T-cell (primary cell): ENCODE results near the gene CCBE1. TPM values are rescaled to one million over a fixed set of nuclear protein-coding genes. Genes with fewer than 3 reads are reported as not detected.

Experiments
- ATAC-seq, 4 experiments: fragments of 200-7000 bp in 3 of 4; fragments of 150-1000 bp in 1 of 4; cut with Tn5 transposase; replicated peaks in 1 of 4; 1 replicate in 3 of 4; 2 replicates in 1 of 4; pipeline ENCODE4 v1.10.0; 2021; ENCODE audit warnings: moderate library complexity in 3 of 4, mild to moderate bottlenecking in 2 of 4, moderate number of reproducible peaks in 1 of 4
- CTCF ChIA-PET, 2 donors: fragments of 300-600 bp; sonication (Branson Sonifier 250); formaldehyde crosslinking; loops; one replicate each; lab custom pipeline; 2022; ENCODE audit warnings: antibody characterized with exemption in 2 of 2; lab: Charles Lee
- POLR2A ChIA-PET, 2 donors: fragments of 300-600 bp; sonication (Branson Sonifier 250); formaldehyde crosslinking; loops; one replicate each; lab custom pipeline; 2022; ENCODE audit warnings: antibody characterized with exemption in 2 of 2; lab: Charles Lee
- DNase-seq, 35 experiments: peaks; one replicate each; pipeline versions ENCODE4 v3.0.0 to v3.0.0-alpha.2; 2013 to 2023
- H3K27ac ChIP-seq: one replicate; pipeline ENCODE4 v1.5.1; 2013; ENCODE audit warnings: low read length
- H3K27me3 ChIP-seq, 2 experiments: replicated peaks in 1 of 2; 1 replicate in 1 of 2; 2 replicates in 1 of 2; pipeline versions ENCODE4 v1.6.1 to v1.7.0; 2013; ENCODE audit warnings: low read length in 1 of 2, mixed read lengths in 1 of 2; ENCODE audit not compliant: control insufficient read depth in 2 of 2, insufficient read depth in 2 of 2; ENCODE audit errors: extremely low read depth in 1 of 2
- H3K36me3 ChIP-seq, 2 donors: 1 replicate in 1 of 2; 2 replicates in 1 of 2; pipeline versions ENCODE4 v1.6.1 to v1.7.0; 2013; ENCODE audit warnings: low read length in 1 of 2; ENCODE audit not compliant: control insufficient read depth in 2 of 2, insufficient read depth in 1 of 2; ENCODE audit errors: extremely low read depth in 1 of 2
- H3K4me1 ChIP-seq, 2 experiments: 1 replicate in 1 of 2; 2 replicates in 1 of 2; pipeline versions ENCODE4 v1.6.1 to v1.7.0; 2013; ENCODE audit warnings: low read length in 2 of 2, mixed read lengths in 1 of 2; ENCODE audit not compliant: insufficient read depth in 2 of 2, control insufficient read depth in 1 of 2; ENCODE audit errors: extremely low read depth in 1 of 2
- H3K4me3 ChIP-seq, 2 donors: 1 replicate in 1 of 2; 2 replicates in 1 of 2; pipeline versions ENCODE4 v1.5.1 to v1.7.0; 2013; ENCODE audit warnings: mild to moderate bottlenecking in 2 of 2, low read length in 1 of 2, moderate library complexity in 1 of 2; ENCODE audit not compliant: control insufficient read depth in 1 of 2; ENCODE audit errors: extremely low read depth in 1 of 2
- H3K9me3 ChIP-seq: 2 replicates; pipeline ENCODE4 v1.7.0; 2013
- H3K27ac Mint-ChIP-seq, 2 donors: one replicate each; pipeline ENCODE4 v1.8.0; 2020 to 2021; ENCODE audit warnings: mild to moderate bottlenecking in 2 of 2, mixed read lengths in 2 of 2
- H3K27me3 Mint-ChIP-seq, 2 donors: one replicate each; pipeline ENCODE4 v1.8.0; 2021 to 2022; ENCODE audit warnings: mixed read lengths in 2 of 2
- H3K36me3 Mint-ChIP-seq: one replicate; pipeline ENCODE4 v1.8.0; 2021; ENCODE audit warnings: mixed read lengths
- H3K4me1 Mint-ChIP-seq, 3 donors: one replicate each; pipeline ENCODE4 v1.8.0; 2020 to 2022; ENCODE audit warnings: mixed read lengths in 3 of 3, mild to moderate bottlenecking in 1 of 3
- H3K4me3 Mint-ChIP-seq, 3 donors: one replicate each; pipeline ENCODE4 v1.8.0; 2020 to 2022; ENCODE audit warnings: mild to moderate bottlenecking in 3 of 3, mixed read lengths in 3 of 3, moderate library complexity in 3 of 3
- H3K9me3 Mint-ChIP-seq, 3 donors: one replicate each; pipeline ENCODE4 v1.8.0; 2020 to 2022; ENCODE audit warnings: mixed read lengths in 3 of 3
- WGBS: methylation state at CpG from one replicate; pipeline ENCODE4 v1.1.5; 2013; ENCODE audit warnings: missing lambda C conversion rate; ENCODE audit not compliant: insufficient coverage; 5-methylcytosine and 5-hydroxymethylcytosine counted together
- total RNA-seq, 35 experiments: library from RNA in 6 of 35; stranded (reverse) in 6 of 35; fragments of 120-200 nt in 1 of 35; gene quantifications; one replicate each; pipeline versions ENCODE4 v1.2.1 to v1.2.4 and lab custom pipeline; 2013 to 2026

The CCBE1 gene
- total RNA-seq, 5 donors from 2014 or later (not counting 1 experiment from before 2014, with no cell fraction given): 0.07 to 0.32 (median 0.29) TPM; not detected in 2

GRCh38 chr18:59455728-59456276, 241.4 kb downstream of the CCBE1 start:
- Histone ChIP-seq H3K27me3 (no peaks in the 10 kb centered on the region), H3K4me3 (no peak overlapping the region), H3K4me1 (no peaks in the 10 kb centered on the region), H3K27ac (no peak overlapping the region), H3K36me3 (no peaks in the 10 kb centered on the region), H3K9me3 (no peaks in the 10 kb centered on the region)
- ChIA-PET CTCF (no interaction called here), POLR2A (no interaction called here)
- ATAC-seq: no peak
- H3K36me3 Mint-ChIP-seq: no peaks in the 10 kb centered on the region
- 70% methylated on average over 11 of the region's 12 CpGs for WGBS
- no peaks in the 10 kb centered on the region for H3K4me1 Mint-ChIP-seq
- no peak overlapping the region for H3K27ac Mint-ChIP-seq
- no peaks in the 10 kb centered on the region for H3K9me3 Mint-ChIP-seq
- H3K4me3 Mint-ChIP-seq: no peak overlapping the region
- DNase-seq: no peak
- H3K27me3 Mint-ChIP-seq: peaks cover 3 to 8% of the 10 kb centered on the region in 2 donors

- Mint-ChIP-seq H3K27me3 (peaks cover 3 to 8% of the 10 kb centered on the region in 2 donors), H3K27ac (no peak overlapping the region), H3K4me3 (no peak overlapping the region), H3K4me1 (no peaks in the 10 kb centered on the region), H3K9me3 (no peaks in the 10 kb centered on the region), H3K36me3 (no peaks in the 10 kb centered on the region)
- no peak overlapping the region for H3K4me3 ChIP-seq
- ATAC-seq (no peak), DNase-seq (no peak)
- no peaks in the 10 kb centered on the region for H3K4me1 ChIP-seq
- H3K9me3 ChIP-seq: no peaks in the 10 kb centered on the region
- H3K27me3 ChIP-seq: no peaks in the 10 kb centered on the region
- no peak overlapping the region for H3K27ac ChIP-seq
- no peaks in the 10 kb centered on the region for H3K36me3 ChIP-seq
- ChIA-PET POLR2A (interaction anchor here in 1 of 2 donors (0.5 kb wide), 1 partner anchor 68 kb away, joined by 4 read pairs; no protein-coding TSS in a partner anchor), CTCF (no interaction called here)
- WGBS: 73% methylated on average over 9 of the region's 13 CpGs
Measured at GRCh38 chr18:59454909-59455727, 242.1 kb downstream of the CCBE1 start.

GRCh38 chr18:59453468-59453961, 243.7 kb downstream of the CCBE1 start:
- H3K4me3 Mint-ChIP-seq: no peak overlapping the region
- no peak overlapping the region for H3K27ac Mint-ChIP-seq
- Histone ChIP-seq H3K4me1 (no peaks in the 10 kb centered on the region), H3K4me3 (no peak overlapping the region), H3K27me3 (peaks cover 0 to 3% of the 10 kb centered on the region in 2 experiments), H3K9me3 (no peaks in the 10 kb centered on the region), H3K27ac (no peak overlapping the region), H3K36me3 (no peaks in the 10 kb centered on the region)
- CTCF ChIA-PET: no interaction called here
- H3K27me3 Mint-ChIP-seq: peaks cover 6% of the 10 kb centered on the region in 2 donors
- no peaks in the 10 kb centered on the region for H3K36me3 Mint-ChIP-seq
- H3K9me3 Mint-ChIP-seq: no peaks in the 10 kb centered on the region
- 83% methylated on average over 5 of the region's 7 CpGs for WGBS
- no peak for ATAC-seq
- H3K4me1 Mint-ChIP-seq: no peaks in the 10 kb centered on the region
- no peak for DNase-seq
- POLR2A ChIA-PET: no interaction called here

- H3K36me3 ChIP-seq: no peaks in the 10 kb centered on the region
- Mint-ChIP-seq H3K27me3 (peaks cover 4 to 9% of the 10 kb centered on the region in 2 donors), H3K4me3 (no peak overlapping the region), H3K27ac (no peak overlapping the region), H3K36me3 (no peaks in the 10 kb centered on the region), H3K4me1 (no peaks in the 10 kb centered on the region), H3K9me3 (no peaks in the 10 kb centered on the region)
- 73% methylated on average over 4 of the region's 6 CpGs for WGBS
- CTCF ChIA-PET: no interaction called here
- no peaks in the 10 kb centered on the region for H3K9me3 ChIP-seq
- H3K27me3 ChIP-seq: peaks cover 0 to 7% of the 10 kb centered on the region in 2 experiments
- no peaks in the 10 kb centered on the region for H3K4me1 ChIP-seq
- ATAC-seq: no peak
- no peak overlapping the region for H3K27ac ChIP-seq
- no peak for DNase-seq
- POLR2A ChIA-PET: no interaction called here
- H3K4me3 ChIP-seq: no peak overlapping the region
Measured at GRCh38 chr18:59451963-59452362, 245.3 kb downstream of the CCBE1 start.

GRCh38 chr18:59451073-59451472, 246.2 kb downstream of the CCBE1 start:
- Mint-ChIP-seq H3K27me3 (peaks cover 7 to 9% of the 10 kb centered on the region in 2 donors), H3K4me3 (no peak overlapping the region), H3K36me3 (no peaks in the 10 kb centered on the region), H3K4me1 (no peaks in the 10 kb centered on the region), H3K27ac (no peak overlapping the region), H3K9me3 (no peaks in the 10 kb centered on the region)
- H3K4me1 ChIP-seq: no peaks in the 10 kb centered on the region
- ChIA-PET POLR2A (no interaction called here), CTCF (no interaction called here)
- no peak overlapping the region for H3K4me3 ChIP-seq
- no peaks in the 10 kb centered on the region for H3K36me3 ChIP-seq
- H3K27me3 ChIP-seq: peaks cover 0 to 7% of the 10 kb centered on the region in 2 experiments
- no peaks in the 10 kb centered on the region for H3K9me3 ChIP-seq
- ATAC-seq (no peak), DNase-seq (no peak)
- no CpG with 5 or more reads among the region's 6 CpGs for WGBS
- no peak overlapping the region for H3K27ac ChIP-seq

- H3K27ac ChIP-seq: no peak overlapping the region
- no peak for ATAC-seq
- H3K9me3 ChIP-seq: no peaks in the 10 kb centered on the region
- DNase-seq: no peak
- WGBS: no CpG with 5 or more reads among the region's 4 CpGs
- Mint-ChIP-seq H3K27ac (no peak overlapping the region), H3K4me3 (no peak overlapping the region), H3K9me3 (no peaks in the 10 kb centered on the region), H3K4me1 (no peaks in the 10 kb centered on the region), H3K27me3 (peaks cover 5% of the 10 kb centered on the region in 2 donors), H3K36me3 (no peaks in the 10 kb centered on the region)
- no peaks in the 10 kb centered on the region for H3K36me3 ChIP-seq
- ChIA-PET POLR2A (no interaction called here), CTCF (no interaction called here)
- no peak overlapping the region for H3K4me3 ChIP-seq
- peaks cover 0 to 7% of the 10 kb centered on the region in 2 experiments for H3K27me3 ChIP-seq
- no peaks in the 10 kb centered on the region for H3K4me1 ChIP-seq
Measured at GRCh38 chr18:59448546-59448945, 248.7 kb downstream of the CCBE1 start.
